HG03135 (cell line): ENCODE data around the gene TMEM234.

Experiments used
- ATAC-seq: cut with Tn5 transposase; IDR thresholded peaks from one replicate; pipeline ENCODE4 v1.9.1; 2021; ENCODE audit warnings: mild to moderate bottlenecking, moderate library complexity; ENCODE audit not compliant: unreplicated experiment

TMEM234 gene

GRCh38 chr1:32201011-32201855 is 20.9 kb downstream of the TMEM234 start:
- no peak for ATAC-seq

GRCh38 chr1:32200226-32201010 is 21.7 kb downstream of the TMEM234 start, which contains the start of gene CCDC28B:
Gene CCDC28B, plus strand, starts transcription at chr1:32200595. Its CDS starts 1,341 bp downstream, at chr1:32201936.
- no peak for ATAC-seq

- ATAC-seq = no peak
Measured at GRCh38 chr1:32199717-32200072, 22.5 kb downstream of the TMEM234 start.

GRCh38 chr1:32199043-32199716 is 23.0 kb downstream of the TMEM234 start:
- ATAC-seq = no peak

- ATAC-seq = no peak
Measured at GRCh38 chr1:32198237-32199042, 23.7 kb downstream of the TMEM234 start.

- ATAC-seq = no peak
Measured at GRCh38 chr1:32197837-32198236, 24.3 kb downstream of the TMEM234 start.

GRCh38 chr1:32197074-32197473 is 25.1 kb downstream of the TMEM234 start:
- no peak for ATAC-seq

GRCh38 chr1:32195972-32196823 is 26.0 kb downstream of the TMEM234 start:
- ATAC-seq = no peak

GRCh38 chr1:32195531-32195930 is 26.6 kb downstream of the TMEM234 start:
- ATAC-seq = no peak

GRCh38 chr1:32194984-32195383 is 27.2 kb downstream of the TMEM234 start:
- ATAC-seq = no peak

- ATAC-seq = no peak
Measured at GRCh38 chr1:32192220-32192948, 29.8 kb downstream of the TMEM234 start.

- ATAC-seq = no peak
Measured at GRCh38 chr1:32187850-32188249, 34.3 kb downstream of the TMEM234 start.

- no peak for ATAC-seq
Measured at GRCh38 chr1:32186491-32186890, 35.7 kb downstream of the TMEM234 start.

- no peak for ATAC-seq
Measured at GRCh38 chr1:32186077-32186476, 36.1 kb downstream of the TMEM234 start.

- ATAC-seq = no peak
Measured at GRCh38 chr1:32184650-32185049, 37.5 kb downstream of the TMEM234 start.

GRCh38 chr1:32182060-32182459 is 40.1 kb downstream of the TMEM234 start:
- ATAC-seq = no peak

GRCh38 chr1:32181563-32181962 is 40.6 kb downstream of the TMEM234 start:
- ATAC-seq = no peak

- ATAC-seq = no peak
Measured at GRCh38 chr1:32181065-32181464, 41.1 kb downstream of the TMEM234 start.
